Stimulated activated CD4-positive, alpha-beta T cell treated with anti-CD3 and anti-CD28 coated beads, Interleukin-1b, Interleukin-23, amount 100 ng/mL, for 4 hours (primary cell): ENCODE data around the gene CLDN15.

Source experiments
- DNase-seq, 2 donors: peaks; one replicate each; pipeline ENCODE4 v3.0.0-alpha.2; 2020; ENCODE audit warnings: low read depth in 2 of 2

The CLDN15 gene

DNA sequence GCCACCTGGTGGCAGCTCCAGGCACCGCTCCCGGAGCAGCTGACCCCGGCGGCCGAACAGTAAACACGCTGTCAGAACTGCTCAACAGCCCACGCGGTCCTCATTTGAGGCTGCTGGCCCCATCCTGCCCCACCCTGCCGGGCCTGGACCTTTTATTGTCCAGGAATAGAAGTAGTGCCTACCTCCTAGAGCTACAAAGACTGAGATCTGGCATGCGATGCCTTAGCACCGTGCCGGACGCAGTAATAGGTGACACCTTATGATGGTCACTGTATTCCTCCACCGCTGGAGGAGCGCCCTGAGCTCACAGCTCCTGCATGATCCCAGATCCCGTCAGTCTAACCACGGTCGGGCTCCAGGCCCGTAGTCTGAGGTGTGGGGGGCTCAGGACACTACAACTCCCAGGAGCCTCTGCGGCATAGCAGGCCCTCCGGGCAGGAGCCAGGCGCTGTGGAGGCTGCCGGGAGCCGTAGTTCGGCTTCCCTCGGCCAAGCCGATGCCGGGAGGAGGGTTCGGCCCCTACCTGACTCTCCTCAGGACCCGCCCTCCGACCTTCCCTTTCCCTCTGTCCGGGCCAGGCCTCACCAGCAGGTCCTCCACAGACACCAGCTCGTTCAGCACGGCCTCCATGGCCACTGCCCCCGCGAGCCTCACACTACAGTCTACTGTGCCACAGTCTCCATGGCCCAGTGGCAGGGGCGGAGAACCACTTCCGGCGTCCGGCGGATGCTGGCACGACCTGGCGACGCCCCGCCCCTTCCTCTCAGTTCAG is 7.0 kb upstream of the CLDN15 start, which contains the start of gene FIS1:
Gene FIS1 (minus strand): TSS at position 707 of the 772 bp plus-strand sequence. CDS start 77 bp downstream, at position 630.
- DNase-seq = peak; percentile 85 to 90

DNA sequence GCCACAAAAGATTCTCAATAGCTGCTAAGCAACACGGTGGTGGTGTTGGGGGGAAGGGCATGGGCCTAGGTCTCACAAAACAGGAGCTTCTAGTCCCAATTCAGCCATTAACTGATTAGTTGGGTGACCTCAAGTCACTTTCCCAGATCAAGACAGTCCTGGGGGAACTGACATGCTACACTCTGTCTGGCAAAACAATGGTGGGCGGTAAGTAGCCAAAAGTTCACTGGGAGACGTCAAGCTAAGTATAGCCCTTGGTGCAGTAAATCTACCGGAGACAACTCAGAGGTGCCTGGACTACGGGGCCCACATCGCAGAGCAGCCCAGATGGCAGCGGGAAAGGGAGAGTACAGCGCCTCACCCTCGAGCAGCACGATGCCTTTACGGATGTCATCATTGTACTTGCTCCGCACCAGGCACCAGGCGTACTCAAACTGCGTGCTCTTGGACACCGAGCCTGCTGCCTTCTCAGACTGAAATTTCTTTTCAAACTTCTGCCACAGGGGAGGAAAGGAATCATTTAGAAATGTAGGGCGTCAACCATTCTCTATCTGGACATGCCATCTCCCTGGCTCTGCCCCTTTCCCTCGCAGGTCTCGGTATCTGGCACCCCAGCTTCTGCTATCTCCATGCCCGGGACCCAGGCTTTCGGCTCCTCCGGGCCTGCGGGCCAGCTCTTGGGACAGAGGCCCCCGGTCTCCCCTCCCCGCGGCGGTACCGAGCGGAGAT is 6.2 kb upstream of the CLDN15 start:
- no peak for DNase-seq

GRCh38 chr7:101241443-101242349 is 4.1 kb upstream of the CLDN15 start:
- no peak for DNase-seq

GRCh38 chr7:101241015-101241363 is 3.4 kb upstream of the CLDN15 start:
- no peak for DNase-seq

GRCh38 chr7:101240226-101241014 is 2.8 kb upstream of the CLDN15 start:
- DNase-seq = no peak

DNA sequence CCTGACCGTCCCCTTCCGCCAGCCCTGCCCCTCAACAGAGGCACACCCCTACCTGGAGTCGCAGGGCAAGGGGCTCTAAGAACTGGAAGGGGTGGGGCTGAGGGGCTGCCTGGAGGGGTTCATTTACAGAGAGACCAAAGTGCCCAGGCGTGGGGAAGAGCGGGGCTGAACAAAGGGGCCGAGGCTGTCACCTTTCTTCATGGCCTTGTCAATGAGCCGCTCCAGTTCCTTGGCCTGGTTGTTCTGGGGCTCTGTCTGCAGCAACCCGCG is 2.3 kb upstream of the CLDN15 start:
- no peak for DNase-seq

- DNase-seq = no peak
Observed at GRCh38 chr7:101239191-101239950, 1.8 kb upstream of the CLDN15 start.

DNA sequence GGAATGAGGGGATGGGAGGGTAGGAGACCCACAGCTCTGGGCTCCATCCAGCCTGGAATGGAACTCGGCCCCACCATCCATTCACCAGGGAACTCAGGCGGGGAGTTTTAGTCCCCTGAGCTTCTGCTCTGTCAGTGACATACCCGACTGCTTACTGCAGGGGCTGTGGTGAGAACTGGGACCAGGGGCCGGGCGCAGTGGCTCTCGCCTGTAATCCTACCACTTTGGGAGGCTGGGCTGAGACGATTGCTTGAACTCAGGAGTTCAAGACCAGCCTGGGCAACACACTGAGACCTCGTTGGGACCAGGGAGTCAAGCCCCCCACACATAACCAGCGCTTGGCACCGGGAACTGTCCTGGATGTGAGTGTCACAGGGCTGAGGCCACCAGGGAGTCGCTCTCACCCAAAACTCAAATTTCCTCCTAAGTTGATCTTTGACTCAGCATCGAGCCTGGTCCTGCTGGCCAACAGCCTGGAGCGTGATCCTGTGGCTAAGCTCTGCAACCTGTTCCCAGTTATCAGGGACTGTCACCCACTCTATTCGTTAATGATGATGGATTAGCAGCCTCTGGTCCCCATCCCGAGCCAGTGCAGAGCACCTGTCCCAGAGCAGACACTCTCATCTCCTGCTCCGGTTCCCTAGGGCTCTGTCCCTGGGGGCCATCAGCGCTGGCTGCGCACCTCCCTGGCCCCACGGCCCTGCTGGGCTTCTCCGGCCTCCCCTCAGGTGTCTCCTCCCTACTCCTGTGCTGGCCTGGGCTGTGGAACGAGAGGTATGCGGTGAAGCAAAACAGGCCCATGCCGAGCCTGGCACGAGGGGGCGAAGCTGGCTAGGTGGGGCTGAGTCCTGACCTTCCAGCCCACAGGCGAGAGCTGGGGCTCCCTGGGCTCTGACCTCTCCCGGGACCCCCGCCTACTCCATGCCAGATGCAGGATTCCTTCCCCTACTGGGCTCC is 902 bp upstream of the CLDN15 start:
- no peak for DNase-seq

GRCh38 chr7:101236292-101236835 is 1.2 kb downstream of the CLDN15 start:
- DNase-seq = no peak

DNA sequence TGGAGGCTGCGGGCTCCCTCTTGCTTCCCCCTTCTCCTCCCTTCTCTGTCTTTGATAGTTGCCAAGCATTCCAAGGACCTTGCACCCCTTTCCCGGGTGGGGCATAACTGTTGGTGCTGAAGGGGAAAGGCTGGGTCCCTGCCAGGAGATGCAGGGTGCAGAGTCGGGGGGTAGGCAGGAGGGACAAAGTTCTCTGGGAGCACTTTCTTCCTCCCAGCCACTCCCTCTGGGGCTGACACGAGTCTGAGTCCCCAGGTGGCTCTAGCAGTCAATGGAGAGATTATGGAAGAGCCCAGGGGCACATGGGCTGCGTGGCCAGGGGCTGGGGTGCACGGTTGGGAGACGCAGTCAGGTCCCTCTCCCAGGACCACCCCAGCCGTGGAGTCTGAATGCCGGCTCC is 2.1 kb downstream of the CLDN15 start:
- DNase-seq = no peak

DNA sequence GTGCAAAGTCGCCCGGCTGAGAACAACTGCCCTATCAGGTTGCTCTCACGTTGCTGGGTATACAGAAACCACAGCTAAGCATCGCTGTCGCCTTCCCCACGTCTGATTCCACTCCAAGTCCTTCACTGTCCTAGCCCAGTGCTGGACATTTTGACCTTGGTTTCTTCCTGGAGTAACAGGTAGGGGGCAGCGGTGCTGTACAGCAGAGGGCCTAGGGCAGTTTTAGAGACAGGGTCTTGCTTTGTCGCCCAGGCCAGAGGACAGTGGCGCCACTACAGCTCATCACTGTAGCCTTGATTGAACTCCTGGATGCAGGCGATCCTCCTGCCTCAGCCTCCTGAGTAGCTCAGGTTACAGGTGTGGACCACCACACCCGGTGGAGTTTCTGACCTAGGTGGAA is 2.6 kb downstream of the CLDN15 start:
- DNase-seq = no peak

GRCh38 chr7:101234636-101235035 is 3.0 kb downstream of the CLDN15 start:
- DNase-seq = no peak

DNA sequence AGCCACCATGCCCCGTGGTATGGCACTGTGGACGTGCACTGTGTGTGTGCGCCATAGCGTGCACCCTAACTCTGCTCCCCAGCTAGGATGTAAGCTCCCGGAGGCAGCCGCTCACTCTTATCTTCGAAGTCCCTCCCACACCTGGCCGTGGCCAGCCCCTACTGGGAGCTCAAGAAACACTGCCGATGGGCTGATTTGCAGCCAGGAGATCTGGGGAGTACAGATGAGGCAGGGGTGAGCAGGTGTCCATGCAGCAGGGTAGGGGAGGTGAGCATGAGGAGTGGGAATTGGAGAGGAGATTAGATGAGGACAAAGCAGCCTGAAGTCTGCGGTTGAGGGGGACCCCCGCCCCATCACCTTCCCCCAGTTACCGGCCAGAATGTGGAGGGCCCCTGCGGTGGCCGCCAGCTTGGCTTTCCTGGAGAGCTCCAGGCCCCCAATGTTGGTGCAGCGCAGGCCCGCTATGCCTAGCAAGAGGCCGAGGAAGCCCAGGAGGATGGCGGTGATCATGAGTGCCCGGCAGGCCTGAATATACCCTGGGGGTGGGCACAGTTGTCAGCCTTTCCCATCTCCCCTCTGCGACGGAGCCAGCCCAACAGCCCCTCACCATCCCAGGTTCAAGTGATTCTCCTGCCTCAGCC is 3.6 kb downstream of the CLDN15 start:
- no peak for DNase-seq

GRCh38 chr7:101232141-101232850 is 5.3 kb downstream of the CLDN15 start:
- DNase-seq = no peak

GRCh38 chr7:101231644-101232043 is 6.0 kb downstream of the CLDN15 start:
- DNase-seq = no peak

- DNase-seq = no peak
Observed at GRCh38 chr7:101226721-101227120, 10.9 kb downstream of the CLDN15 start.

DNA sequence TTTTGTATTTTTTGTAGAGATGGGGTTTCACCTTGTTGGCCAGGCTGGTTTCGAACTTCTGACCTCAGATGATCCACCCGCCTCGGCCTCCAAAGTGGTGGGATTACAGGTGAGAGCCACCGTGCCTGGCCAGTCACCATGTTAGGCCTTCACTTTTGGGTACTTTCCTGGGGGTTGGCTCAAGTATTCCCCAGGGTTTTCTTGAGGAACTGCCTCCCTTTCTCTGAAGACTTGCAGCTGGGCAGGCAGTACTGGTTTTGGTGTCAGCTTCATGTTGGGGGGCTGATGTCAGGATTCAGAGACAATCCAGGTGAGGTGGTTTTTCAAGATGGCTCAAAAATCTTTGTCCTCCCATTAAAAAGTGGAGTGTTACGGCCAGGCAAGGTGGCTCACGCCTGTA is 12.0 kb downstream of the CLDN15 start:
- DNase-seq = no peak

DNA sequence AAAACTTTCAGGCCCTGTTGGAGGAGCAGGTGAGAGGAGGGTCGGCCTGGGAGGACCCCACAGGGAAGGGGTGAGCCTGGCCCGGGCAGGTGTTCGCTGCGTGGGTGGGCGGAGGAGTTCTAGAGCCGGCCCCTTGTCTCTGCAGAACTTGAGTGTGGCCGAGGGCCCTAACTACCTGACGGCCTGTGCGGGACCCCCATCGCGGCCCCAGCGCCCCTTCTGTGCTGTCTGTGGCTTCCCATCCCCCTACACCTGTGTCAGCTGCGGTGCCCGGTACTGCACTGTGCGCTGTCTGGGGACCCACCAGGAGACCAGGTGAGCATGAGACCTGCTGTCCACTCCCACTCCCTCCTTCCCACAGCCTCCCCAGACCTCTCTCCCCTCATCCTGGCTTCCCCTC is 14.1 kb downstream of the CLDN15 start:
- DNase-seq = no peak
